Choroid plexus epithelial cell (primary cell): ENCODE data around the gene PDE10A.

Experiments
- DNase-seq: peaks from one replicate; pipeline ENCODE4 v3.0.0-alpha.2; 2010; ENCODE audit warnings: low read depth
- H3K4me3 ChIP-seq: 2 replicates; pipeline ENCODE4 v1.5.1; 2011; ENCODE audit warnings: low read depth, mild to moderate bottlenecking, control low read depth, low read length, moderate library complexity
- TF ChIP-seq, protein P1 (sequence below): conservative IDR thresholded peaks from 2 replicates; pipeline ENCODE4 v1.5.1; 2011; ENCODE audit warnings: low read depth, mild to moderate bottlenecking, control low read depth, inconsistent platforms, low read length, moderate library complexity

PDE10A gene

DNA sequence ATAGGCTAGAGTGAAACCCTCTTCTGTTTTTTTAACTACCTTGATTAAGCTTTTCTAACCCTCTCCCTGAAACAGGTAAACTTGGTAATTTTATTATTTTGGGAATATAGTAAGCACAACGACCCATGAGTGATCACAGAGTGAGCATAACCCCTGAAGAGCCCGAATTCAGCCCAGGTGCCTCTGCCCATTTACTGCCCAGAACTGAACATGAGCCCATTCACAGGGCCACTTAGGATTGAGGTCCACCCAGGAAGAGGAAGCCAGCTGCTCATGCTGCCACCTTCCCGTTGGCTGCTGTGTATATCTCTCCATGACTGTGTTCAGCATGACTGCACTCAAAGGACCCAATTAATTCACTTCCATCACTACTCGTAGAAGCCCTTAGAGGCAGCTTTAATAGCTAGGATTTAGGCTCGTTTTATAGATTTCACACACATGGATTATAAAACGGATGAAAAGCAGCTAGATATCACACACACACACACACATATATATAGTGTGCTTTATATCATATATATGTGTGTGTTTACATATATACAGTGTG lies 8.3 kb upstream of the PDE10A start:
- no peak for DNase-seq
- TF ChIP-seq, protein P1, sequence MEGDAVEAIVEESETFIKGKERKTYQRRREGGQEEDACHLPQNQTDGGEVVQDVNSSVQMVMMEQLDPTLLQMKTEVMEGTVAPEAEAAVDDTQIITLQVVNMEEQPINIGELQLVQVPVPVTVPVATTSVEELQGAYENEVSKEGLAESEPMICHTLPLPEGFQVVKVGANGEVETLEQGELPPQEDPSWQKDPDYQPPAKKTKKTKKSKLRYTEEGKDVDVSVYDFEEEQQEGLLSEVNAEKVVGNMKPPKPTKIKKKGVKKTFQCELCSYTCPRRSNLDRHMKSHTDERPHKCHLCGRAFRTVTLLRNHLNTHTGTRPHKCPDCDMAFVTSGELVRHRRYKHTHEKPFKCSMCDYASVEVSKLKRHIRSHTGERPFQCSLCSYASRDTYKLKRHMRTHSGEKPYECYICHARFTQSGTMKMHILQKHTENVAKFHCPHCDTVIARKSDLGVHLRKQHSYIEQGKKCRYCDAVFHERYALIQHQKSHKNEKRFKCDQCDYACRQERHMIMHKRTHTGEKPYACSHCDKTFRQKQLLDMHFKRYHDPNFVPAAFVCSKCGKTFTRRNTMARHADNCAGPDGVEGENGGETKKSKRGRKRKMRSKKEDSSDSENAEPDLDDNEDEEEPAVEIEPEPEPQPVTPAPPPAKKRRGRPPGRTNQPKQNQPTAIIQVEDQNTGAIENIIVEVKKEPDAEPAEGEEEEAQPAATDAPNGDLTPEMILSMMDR = no peak
- no peak overlapping the region for H3K4me3 ChIP-seq

DNA sequence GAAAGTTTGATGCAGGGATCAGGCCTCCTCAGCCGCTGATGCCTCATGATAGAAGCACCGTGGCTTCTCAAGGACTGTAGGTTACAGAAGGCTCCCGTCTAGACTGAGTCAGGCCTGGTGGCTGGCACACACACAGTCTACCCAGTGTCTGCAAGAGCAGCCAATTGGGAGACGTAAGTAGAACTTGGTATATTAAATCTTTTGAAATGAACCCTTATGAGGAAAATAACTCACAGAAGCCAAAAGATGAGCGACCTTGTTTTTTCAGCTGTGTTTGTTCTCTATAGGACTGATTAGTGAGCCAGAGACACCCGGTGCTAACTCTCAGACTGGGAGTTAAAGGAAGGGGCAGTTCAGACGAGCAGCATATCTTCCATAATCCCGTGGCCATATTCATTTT lies 5.9 kb upstream of the PDE10A start:
- TF ChIP-seq, protein P1 = no peak
- no peak for DNase-seq
- no peak overlapping the region for H3K4me3 ChIP-seq

DNA sequence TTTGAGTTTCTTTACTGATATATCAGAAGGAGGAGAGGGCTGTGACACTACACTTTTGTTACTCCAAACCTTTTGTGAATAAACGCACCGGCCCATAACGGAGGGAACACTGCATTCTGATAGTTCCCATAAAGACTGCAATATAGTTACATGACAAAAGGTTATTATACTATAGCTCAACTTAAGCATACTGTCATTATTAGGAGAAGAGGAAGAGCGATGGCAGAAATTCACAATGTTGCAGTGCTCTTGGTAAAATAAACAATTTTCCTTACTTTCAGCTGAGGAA lies 2.3 kb upstream of the PDE10A start:
- TF ChIP-seq, protein P1 = no peak

DNA sequence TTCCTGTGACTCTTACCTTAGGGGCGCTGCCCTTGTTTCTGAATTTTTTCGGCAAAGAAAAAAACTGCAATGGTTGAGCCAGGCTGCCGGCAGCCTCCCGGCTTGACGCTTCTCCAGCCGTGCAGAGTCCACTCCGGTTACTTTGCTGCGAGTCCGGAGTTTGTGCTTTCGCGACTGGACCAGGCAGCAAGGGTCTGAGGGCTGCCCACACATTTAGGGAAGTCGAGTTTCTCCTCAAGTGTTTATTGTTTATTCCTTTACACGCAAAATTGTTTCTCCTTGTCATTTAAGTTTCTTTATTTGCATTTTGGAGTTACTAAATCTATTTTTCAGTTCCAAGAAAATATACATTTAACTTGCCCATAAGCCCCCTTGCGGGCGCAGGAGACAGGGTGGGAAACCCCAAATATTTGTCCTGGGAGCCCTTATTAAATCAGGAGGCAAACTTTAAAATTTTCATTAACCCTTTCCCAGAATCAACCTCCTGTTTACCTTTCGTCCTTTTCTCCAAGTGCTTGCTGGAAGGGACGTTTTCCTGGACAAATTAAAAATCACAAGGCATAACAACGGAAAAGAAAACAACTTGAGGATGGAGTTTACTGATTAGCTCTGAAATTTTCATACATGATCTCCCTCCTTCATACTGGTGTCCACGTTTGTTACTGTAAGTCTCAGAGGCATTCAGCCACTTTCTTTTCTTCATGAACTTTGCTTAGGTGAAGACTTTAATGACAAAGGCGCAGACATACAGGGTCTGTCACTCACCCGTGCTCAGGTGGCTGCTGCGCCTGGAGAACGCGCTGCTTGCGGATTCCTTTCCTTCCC lies 1.7 kb upstream of the PDE10A start:
- peak; percentile 48 for DNase-seq
- TF ChIP-seq, protein P1 = peak; percentile 52
- peak overlapping the region; percentile 77 for H3K4me3 ChIP-seq

More for the DNA sequence above, 2.3 kb upstream of the PDE10A start:
- peak overlapping the region; percentile 77 for H3K4me3 ChIP-seq
- DNase-seq = no peak

DNA sequence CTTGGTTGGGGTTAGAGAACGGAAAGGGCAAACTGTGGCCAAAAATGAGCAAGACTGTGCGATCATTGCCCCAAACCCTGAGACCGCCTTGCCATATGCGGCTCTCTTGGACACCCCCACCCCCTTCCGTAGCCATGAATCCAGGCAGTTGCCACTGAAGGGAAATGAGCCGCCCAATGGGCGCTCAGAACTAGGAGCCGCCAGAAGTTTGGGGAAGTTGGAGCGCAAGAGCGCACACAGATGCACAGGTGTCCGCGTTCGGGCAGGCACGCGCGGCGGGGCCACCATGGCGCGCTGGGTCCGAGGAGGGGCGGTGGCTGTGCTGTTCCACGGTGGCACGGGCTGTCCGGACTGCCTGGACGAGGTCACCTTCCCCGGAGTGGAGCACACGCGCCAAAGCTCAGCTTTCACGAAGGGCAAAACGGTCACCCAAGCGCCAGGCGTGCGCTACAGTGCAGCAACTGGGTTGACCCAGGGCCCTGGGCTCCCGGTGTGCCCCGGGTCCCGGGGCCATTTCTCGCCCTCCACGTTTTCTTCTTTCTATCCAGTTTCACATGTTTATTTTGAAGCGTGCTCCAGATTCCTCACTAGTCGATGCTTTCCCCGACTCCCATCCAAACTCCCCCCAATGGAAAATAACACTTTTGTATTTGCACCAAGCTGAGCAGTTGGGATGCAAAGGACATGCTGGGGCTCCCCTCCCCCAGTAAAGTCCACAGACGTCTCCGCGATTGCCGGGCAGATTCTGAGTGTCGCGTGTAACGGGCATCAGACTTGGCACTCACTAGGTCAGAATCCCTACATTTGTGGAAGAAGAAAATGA lies 906 bp upstream of the PDE10A start:
- DNase-seq = no peak
- TF ChIP-seq, protein P1 = no peak
- peak overlapping the region; percentile 77 for H3K4me3 ChIP-seq

DNA sequence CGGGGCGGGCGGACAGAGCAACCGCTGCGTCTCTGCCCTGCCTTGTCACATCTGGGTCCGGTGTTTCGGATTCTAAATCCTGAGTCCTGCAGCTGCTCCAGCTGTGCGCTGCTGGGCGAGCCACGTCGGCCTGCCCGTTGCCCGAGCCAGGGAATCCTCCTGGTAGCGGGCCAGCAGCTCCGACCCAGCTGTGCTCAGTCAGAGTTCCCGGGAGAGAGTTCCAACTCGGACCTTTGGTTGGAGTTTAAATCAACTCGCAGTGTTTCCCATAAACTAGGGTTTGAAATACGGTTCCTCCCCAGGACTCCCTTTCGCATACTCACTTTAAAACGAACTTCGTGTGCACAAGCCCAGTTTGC lies 315 bp upstream of the PDE10A start:
- H3K4me3 ChIP-seq = peak overlapping the region; percentile 77
- peak; percentile 69 for DNase-seq
- TF ChIP-seq, protein P1 = no peak
